Measurements from ENCODE around the gene EPS15. TPM values are rescaled to one million over a fixed set of nuclear protein-coding genes. Genes with fewer than 3 reads are reported as not detected.

EPS15 gene
- total RNA-seq, 3 donors from 2014 or later: 83.6 to 144 (median 127) TPM

- Histone ChIP-seq H3K27me3 (no peaks in the 10 kb centered on the region), H3K9me3 (no peaks in the 10 kb centered on the region), H3K4me1 (no peaks in the 10 kb centered on the region), H3K27ac (no peak overlapping the region), H3K36me3 (no peaks in the 10 kb centered on the region), H3K4me3 (no peak overlapping the region)
- intact Hi-C loops (cut with DNase I; ENCODE audit: low total_unique reads): no loop called here
- no peak for TF ChIP-seq POLR2A (IDR thresholded peaks at IDR 0.05)
- TF ChIP-seq CTCF (IDR thresholded peaks at IDR 0.05): no peak
- TF ChIP-seq POLR2AphosphoS5 (IDR thresholded peaks at IDR 0.05): no peak
- DNase-seq (ENCODE audit: low spot score in 2 of 2): no peak
Measured at GRCh38 chr1:51444096-51444495, 75.0 kb downstream of the EPS15 start.

GRCh38 chr1:51443555-51443954, 75.5 kb downstream of the EPS15 start:
- Histone ChIP-seq H3K9me3 (no peaks in the 10 kb centered on the region), H3K27me3 (no peaks in the 10 kb centered on the region), H3K4me1 (no peaks in the 10 kb centered on the region), H3K36me3 (no peaks in the 10 kb centered on the region), H3K27ac (no peak overlapping the region), H3K4me3 (no peak overlapping the region)
- DNase-seq (ENCODE audit: low spot score in 2 of 2): no peak
- intact Hi-C loops (cut with DNase I; ENCODE audit: low total_unique reads): no loop called here
- no peak for TF ChIP-seq POLR2AphosphoS5 (IDR thresholded peaks at IDR 0.05)
- TF ChIP-seq POLR2A (IDR thresholded peaks at IDR 0.05): no peak
- TF ChIP-seq CTCF (IDR thresholded peaks at IDR 0.05): no peak

- no peaks in the 10 kb centered on the region for H3K27me3 ChIP-seq
- no peak overlapping the region for H3K4me3 ChIP-seq
- DNase-seq (ENCODE audit: low spot score in 2 of 2): no peak
- H3K36me3 ChIP-seq: no peaks in the 10 kb centered on the region
- TF ChIP-seq POLR2AphosphoS5 (IDR thresholded peaks at IDR 0.05) (no peak), CTCF (IDR thresholded peaks at IDR 0.05) (no peak), POLR2A (IDR thresholded peaks at IDR 0.05) (no peak)
- intact Hi-C loops (cut with DNase I; ENCODE audit: low total_unique reads): no loop called here
- no peak overlapping the region for H3K27ac ChIP-seq
- H3K4me1 ChIP-seq: no peaks in the 10 kb centered on the region
- no peaks in the 10 kb centered on the region for H3K9me3 ChIP-seq
Measured at GRCh38 chr1:51442616-51443015, 76.5 kb downstream of the EPS15 start.

GRCh38 chr1:51442198-51442597, 76.9 kb downstream of the EPS15 start:
- Histone ChIP-seq H3K36me3 (no peaks in the 10 kb centered on the region), H3K27ac (no peak overlapping the region)
- DNase-seq (ENCODE audit: low spot score in 2 of 2): no peak

GRCh38 chr1:51439895-51440294, 79.2 kb downstream of the EPS15 start:
- H3K4me3 ChIP-seq: no peak overlapping the region
- no peaks in the 10 kb centered on the region for H3K36me3 ChIP-seq
- intact Hi-C loops (cut with DNase I; ENCODE audit: low total_unique reads): no loop called here
- H3K4me1 ChIP-seq: no peaks in the 10 kb centered on the region
- TF ChIP-seq POLR2A (IDR thresholded peaks at IDR 0.05) (no peak), CTCF (IDR thresholded peaks at IDR 0.05) (no peak)
- no peak overlapping the region for H3K27ac ChIP-seq
- H3K9me3 ChIP-seq: no peaks in the 10 kb centered on the region
- no peak for DNase-seq (ENCODE audit: low spot score in 2 of 2)
- H3K27me3 ChIP-seq: no peaks in the 10 kb centered on the region

More at GRCh38 chr1:51442198-51442597, 76.9 kb downstream of the EPS15 start:
- Histone ChIP-seq H3K4me1 (no peaks in the 10 kb centered on the region), H3K9me3 (no peaks in the 10 kb centered on the region), H3K4me3 (no peak overlapping the region), H3K27me3 (no peaks in the 10 kb centered on the region)
- no peak for TF ChIP-seq POLR2A (IDR thresholded peaks at IDR 0.05)
- no peak for TF ChIP-seq CTCF (IDR thresholded peaks at IDR 0.05)
- TF ChIP-seq POLR2AphosphoS5 (IDR thresholded peaks at IDR 0.05): no peak
- intact Hi-C loops (cut with DNase I; ENCODE audit: low total_unique reads): no loop called here
